HFFc6 (cell line): ENCODE data around the gene USP6NL. TPM values are rescaled to one million over a fixed set of nuclear protein-coding genes. Genes with fewer than 3 reads are reported as not detected.

ENCODE experiments used
- DNase-seq: peaks from one replicate; pipeline ENCODE4 v3.0.0-alpha.2; 2018
- H3K27ac Mint-ChIP-seq: 2 replicates; pipeline ENCODE4 v1.8.0; 2020; ENCODE audit warnings: mild to moderate bottlenecking, mixed read lengths
- H3K27me3 Mint-ChIP-seq: 2 replicates; pipeline ENCODE4 v1.8.0; 2021; ENCODE audit warnings: mild to moderate bottlenecking, moderate library complexity, mixed read lengths; ENCODE audit not compliant: insufficient read depth
- H3K36me3 Mint-ChIP-seq: 2 replicates; pipeline ENCODE4 v1.8.0; 2021; ENCODE audit warnings: low read depth, mixed read lengths
- H3K4me1 Mint-ChIP-seq: 2 replicates; pipeline ENCODE4 v1.8.0; 2020; ENCODE audit warnings: low read depth, mixed read lengths
- H3K4me3 Mint-ChIP-seq: 2 replicates; pipeline ENCODE4 v1.8.0; 2020; ENCODE audit warnings: mild to moderate bottlenecking, moderate library complexity, mixed read lengths
- H3K9me3 Mint-ChIP-seq: 2 replicates; pipeline ENCODE4 v1.8.0; 2020; ENCODE audit warnings: mild to moderate bottlenecking, mixed read lengths
- total RNA-seq, 6 experiments: library from RNA; stranded (reverse); fragmentation: NEBNext Ultra II Directional; extraction: Animal tissue kit (Norgen Biotek cat#: 25700); gene quantifications; 2 replicates in 1 of 6; 3 replicates in 5 of 6; pipeline ENCODE4 v1.2.3, GENCODE V29; 2021
- TF ChIP-seq, protein P1 (sequence below): fragments of 200-600 bp; sonication (generic); IDR thresholded peaks from 2 replicates; pipeline ENCODE4 v1.5.0; 2021; ENCODE audit warnings: antibody characterized with exemption, mild to moderate bottlenecking

USP6NL gene
- total RNA-seq, 6 experiments from 2014 or later, result 9.8 to 13.3 (median 11.8) TPM

- Mint-ChIP-seq H3K4me3 (no peak overlapping the region), H3K27ac (no peak overlapping the region), H3K36me3 (no peaks in the 10 kb centered on the region), H3K4me1 (peaks cover 17% of the 10 kb centered on the region), H3K27me3 (no peaks in the 10 kb centered on the region), H3K9me3 (no peaks in the 10 kb centered on the region)
- TF ChIP-seq, protein P1, sequence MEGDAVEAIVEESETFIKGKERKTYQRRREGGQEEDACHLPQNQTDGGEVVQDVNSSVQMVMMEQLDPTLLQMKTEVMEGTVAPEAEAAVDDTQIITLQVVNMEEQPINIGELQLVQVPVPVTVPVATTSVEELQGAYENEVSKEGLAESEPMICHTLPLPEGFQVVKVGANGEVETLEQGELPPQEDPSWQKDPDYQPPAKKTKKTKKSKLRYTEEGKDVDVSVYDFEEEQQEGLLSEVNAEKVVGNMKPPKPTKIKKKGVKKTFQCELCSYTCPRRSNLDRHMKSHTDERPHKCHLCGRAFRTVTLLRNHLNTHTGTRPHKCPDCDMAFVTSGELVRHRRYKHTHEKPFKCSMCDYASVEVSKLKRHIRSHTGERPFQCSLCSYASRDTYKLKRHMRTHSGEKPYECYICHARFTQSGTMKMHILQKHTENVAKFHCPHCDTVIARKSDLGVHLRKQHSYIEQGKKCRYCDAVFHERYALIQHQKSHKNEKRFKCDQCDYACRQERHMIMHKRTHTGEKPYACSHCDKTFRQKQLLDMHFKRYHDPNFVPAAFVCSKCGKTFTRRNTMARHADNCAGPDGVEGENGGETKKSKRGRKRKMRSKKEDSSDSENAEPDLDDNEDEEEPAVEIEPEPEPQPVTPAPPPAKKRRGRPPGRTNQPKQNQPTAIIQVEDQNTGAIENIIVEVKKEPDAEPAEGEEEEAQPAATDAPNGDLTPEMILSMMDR, result no peak
- no peak for DNase-seq
Observed at GRCh38 chr10:11602919-11603523, 8.4 kb downstream of the USP6NL start.

DNA sequence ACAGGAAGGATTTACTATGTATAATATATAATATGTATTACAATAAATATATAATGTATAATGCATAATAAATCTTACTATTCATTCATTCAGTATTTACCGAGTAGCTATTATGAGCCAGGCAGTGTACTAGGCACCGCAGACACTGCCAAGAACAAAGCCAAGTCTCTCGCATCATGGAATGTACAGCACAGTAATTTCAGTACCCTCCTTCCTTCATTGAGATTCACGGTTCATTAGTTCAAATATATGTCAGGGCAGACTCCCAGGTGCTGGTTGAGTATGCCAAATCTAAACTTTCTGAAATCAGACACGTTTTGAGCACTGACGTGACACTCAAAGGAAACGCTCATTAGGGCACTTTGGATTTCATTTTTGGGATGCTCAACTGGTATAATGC, 9.1 kb downstream of the USP6NL start:
- TF ChIP-seq, protein P1, result no peak
- no peaks in the 10 kb centered on the region for H3K27me3 Mint-ChIP-seq
- no peaks in the 10 kb centered on the region for H3K9me3 Mint-ChIP-seq
- H3K36me3 Mint-ChIP-seq, result no peaks in the 10 kb centered on the region
- H3K4me3 Mint-ChIP-seq, result no peak overlapping the region
- no peak overlapping the region for H3K27ac Mint-ChIP-seq
- H3K4me1 Mint-ChIP-seq, result peaks cover 15% of the 10 kb centered on the region
- no peak for DNase-seq

DNA sequence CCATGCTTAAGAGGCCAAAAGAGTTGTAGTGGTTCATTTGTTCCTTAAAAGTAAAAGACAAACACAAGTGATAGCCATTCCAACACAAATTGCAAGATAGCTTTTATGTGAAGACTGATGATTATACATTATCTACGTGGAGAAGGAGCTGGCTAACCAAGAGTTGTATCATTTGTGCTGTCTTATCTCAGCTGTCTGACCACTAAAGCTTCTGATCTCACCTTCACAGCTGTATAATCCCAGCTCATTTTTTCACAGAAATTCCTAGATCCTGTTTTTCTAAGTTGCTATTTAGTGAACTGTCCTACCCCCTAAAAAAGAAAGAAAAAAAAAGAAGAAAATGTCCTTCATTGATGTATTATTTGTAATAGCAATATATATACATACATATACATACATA, 9.8 kb downstream of the USP6NL start:
- TF ChIP-seq, protein P1, result no peak
- Mint-ChIP-seq H3K27ac (no peak overlapping the region), H3K4me1 (peaks cover 15% of the 10 kb centered on the region), H3K4me3 (no peak overlapping the region), H3K27me3 (no peaks in the 10 kb centered on the region), H3K36me3 (no peaks in the 10 kb centered on the region; the same call in 1 of the 2 replicates), H3K9me3 (no peaks in the 10 kb centered on the region)
- no peak for DNase-seq

DNA sequence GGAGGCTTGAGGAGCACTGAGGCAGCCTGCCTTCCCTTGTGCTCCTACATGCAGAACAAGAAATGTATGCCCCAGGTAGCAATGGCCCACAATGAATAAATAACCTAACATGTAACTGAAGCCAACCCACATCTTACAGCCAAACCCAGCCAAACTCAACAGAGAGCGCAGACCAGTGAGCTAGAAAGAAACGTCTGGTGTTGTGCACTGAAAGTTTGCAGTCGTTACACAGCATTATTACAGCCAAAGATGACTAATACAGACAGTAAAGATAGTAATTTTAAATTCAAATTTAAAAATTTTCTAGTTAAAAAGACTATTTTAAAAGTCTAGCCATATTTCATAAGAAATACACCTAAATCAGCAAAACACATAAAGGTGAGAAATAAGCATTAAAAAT, 11.2 kb downstream of the USP6NL start:
- Mint-ChIP-seq H3K4me3 (no peak overlapping the region), H3K4me1 (peaks cover 13% of the 10 kb centered on the region), H3K27ac (no peak overlapping the region), H3K9me3 (no peaks in the 10 kb centered on the region), H3K36me3 (no peaks in the 10 kb centered on the region; the same call in 1 of the 2 replicates), H3K27me3 (no peaks in the 10 kb centered on the region)
- no peak for DNase-seq
- TF ChIP-seq, protein P1, result no peak

GRCh38 chr10:11598712-11599397, 12.6 kb downstream of the USP6NL start:
- Mint-ChIP-seq H3K4me1 (peaks cover 20% of the 10 kb centered on the region), H3K4me3 (no peak overlapping the region), H3K27ac (no peak overlapping the region), H3K36me3 (no peaks in the 10 kb centered on the region; the same call in 1 of the 2 replicates), H3K27me3 (no peaks in the 10 kb centered on the region), H3K9me3 (no peaks in the 10 kb centered on the region)
- TF ChIP-seq, protein P1, result no peak
- DNase-seq, result no peak
